ENCODE data around the gene TRPC4. TPM values are rescaled to one million over a fixed set of nuclear protein-coding genes. Genes with fewer than 3 reads are reported as not detected.

TRPC4 gene
- 4.2 and 4.8 TPM in 2 replicates for total RNA-seq

GRCh38 chr13:37869756-37870488, at the start of gene TRPC4:
TRPC4 (minus strand) TSS chr13:37869772; CDS start chr13:37783333, 86,439 bp downstream.

GRCh38 chr13:37598597-37598996, 271.0 kb downstream of the TRPC4 start, which contains the start of gene POSTN:
POSTN (minus strand) TSS chr13:37598768; CDS start chr13:37598726, 42 bp downstream.

All from uterine smooth muscle cell (primary cell).